Stimulated activated CD8-positive, alpha-beta memory T cell treated with anti-CD3 and anti-CD28 coated beads, Interleukin-7, amount 100 ng/mL, for 48 hours (primary cell): ENCODE results near the gene SIL1.

Source experiments
- DNase-seq, 2 donors: peaks; one replicate each; pipeline ENCODE4 v3.0.0-alpha.2; 2020; ENCODE audit warnings: low read depth in 1 of 2; ENCODE audit errors: extremely low read depth in 1 of 2

SIL1 gene

GRCh38 chr5:138948471-138949222 is 249.5 kb downstream of the SIL1 start:
- no peak for DNase-seq

GRCh38 chr5:138947780-138948179 is 250.4 kb downstream of the SIL1 start:
- DNase-seq: no peak

GRCh38 chr5:138946831-138947560 is 251.2 kb downstream of the SIL1 start:
- DNase-seq: no peak

DNA sequence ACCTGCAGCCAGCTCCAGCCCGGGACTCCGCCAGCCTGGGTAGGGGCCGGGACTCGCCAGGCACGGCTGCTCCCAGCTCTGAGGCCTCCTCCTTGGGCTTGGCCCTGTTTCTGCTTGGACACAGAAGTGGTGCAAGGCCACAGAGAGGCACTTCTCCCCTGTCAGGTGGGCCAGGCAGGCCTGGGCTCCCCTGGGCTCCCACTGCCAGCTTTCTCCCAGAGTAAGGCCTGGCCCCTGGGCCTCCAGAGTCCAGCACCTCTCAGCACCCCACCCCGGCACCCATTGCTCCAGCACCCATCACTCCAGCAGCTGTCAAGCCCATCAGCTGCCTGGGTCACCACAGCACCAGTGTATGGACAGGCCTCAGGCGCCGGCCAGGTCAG is 251.9 kb downstream of the SIL1 start:
- no peak for DNase-seq

DNA sequence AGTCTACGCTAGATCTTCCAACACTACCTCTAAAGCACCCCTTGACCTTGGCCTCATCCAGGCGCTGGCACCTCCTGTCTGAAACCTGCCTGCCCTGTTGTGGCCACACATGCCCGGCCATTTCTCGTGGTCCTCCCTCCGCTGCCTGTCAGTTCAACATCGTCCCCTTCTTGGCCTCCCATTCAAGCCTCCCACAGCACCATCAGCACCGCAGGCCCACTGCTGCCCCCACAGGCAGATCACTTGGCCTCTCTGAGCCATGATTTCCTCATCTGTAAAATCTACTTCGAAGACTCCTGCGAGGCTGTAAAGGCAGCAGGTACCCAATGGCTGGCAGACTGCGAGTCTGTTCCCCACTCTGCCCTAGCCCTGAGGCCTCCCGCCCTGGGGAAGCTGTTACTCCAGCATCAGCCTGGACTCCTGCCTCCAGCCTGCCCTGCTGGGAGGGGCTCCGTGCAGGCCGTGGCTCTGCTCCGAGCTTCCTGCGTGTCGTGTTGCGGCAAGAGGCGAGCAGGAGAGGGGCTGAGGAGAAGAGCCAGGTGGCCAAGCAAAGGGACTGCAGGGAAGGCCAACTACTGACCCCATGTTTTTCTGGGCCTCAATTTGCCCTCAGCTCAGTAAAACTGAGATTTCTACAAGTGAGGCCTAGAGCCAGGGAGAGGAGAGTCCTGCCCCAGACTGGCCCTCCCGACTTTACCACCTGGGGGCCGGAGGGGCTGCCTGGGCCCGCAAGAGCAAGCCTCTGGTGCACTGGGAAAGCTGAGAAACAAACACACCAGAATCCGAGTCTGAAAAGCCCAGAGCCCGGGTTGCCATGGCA is 252.5 kb downstream of the SIL1 start:
- no peak for DNase-seq

DNA sequence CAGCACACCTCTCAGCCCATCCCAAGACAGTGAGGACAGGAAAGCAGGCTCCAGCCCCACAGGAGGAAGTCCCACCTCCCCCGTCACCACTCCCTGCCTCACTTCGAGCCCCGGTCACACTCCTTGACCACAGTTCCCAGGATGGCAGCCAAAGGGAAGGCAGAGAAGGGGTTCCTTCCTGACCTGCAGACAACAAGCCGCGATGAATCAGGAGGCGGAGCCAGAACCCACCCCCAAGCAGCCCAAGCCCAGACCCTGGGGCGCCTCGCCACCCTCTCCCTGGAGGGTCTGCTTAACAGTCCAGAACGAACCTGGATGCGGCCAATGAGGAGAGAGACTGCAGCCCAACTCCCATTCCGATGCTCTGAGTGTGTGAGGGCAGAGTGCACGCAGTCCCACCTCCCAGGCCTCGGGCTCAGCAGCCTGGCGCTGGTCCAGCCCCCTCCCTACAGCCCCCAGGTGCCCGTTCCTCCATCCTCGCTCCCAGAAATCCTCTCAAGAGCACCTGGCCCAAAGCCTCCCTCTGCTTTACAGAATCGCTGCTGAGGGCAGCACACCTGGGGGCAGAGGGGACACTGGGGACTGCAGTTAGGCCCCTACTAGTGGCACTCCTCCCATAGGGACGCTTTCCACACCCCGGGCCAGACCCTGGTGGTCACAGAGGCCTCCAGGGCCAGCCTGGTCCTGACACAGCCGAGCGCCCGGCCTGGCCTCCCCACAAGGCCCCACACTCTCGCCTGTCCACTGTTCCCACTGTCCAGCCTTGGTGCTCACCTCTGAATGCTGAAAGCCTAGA is 253.4 kb downstream of the SIL1 start:
- DNase-seq: no peak

DNA sequence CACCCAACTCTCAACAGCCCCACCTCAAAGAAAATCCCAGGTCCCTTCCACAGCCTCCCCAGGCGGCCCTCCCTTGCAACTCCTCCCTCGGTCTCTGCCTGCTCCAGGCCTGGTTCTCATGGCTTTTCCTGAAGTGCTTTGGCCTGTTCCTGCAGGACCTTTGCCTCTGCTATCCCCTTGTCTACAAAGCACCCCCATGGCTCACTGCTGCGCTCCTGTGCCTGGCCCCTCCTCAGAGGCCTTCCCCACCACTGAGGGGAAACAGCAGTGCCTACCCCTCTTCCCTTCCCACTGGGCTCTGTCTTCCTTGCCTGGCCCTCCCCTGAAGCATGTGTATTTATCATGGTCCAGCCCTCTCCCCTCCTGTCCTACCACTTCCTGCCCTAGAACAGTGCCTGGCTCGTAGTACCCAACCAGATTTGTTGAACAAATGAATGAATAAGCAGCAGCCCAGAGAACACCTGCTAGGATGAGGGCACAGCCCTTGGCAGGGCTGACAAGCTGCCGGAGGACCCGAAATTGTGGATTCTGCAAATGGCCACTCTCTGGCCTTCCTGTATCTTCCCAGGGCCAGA is 254.5 kb downstream of the SIL1 start:
- DNase-seq: no peak

- no peak for DNase-seq
Observed at GRCh38 chr5:138942861-138943260, 255.3 kb downstream of the SIL1 start.

GRCh38 chr5:138942066-138942465 is 256.1 kb downstream of the SIL1 start:
- no peak for DNase-seq

GRCh38 chr5:138938526-138938925 is 259.6 kb downstream of the SIL1 start:
- DNase-seq: no peak

DNA sequence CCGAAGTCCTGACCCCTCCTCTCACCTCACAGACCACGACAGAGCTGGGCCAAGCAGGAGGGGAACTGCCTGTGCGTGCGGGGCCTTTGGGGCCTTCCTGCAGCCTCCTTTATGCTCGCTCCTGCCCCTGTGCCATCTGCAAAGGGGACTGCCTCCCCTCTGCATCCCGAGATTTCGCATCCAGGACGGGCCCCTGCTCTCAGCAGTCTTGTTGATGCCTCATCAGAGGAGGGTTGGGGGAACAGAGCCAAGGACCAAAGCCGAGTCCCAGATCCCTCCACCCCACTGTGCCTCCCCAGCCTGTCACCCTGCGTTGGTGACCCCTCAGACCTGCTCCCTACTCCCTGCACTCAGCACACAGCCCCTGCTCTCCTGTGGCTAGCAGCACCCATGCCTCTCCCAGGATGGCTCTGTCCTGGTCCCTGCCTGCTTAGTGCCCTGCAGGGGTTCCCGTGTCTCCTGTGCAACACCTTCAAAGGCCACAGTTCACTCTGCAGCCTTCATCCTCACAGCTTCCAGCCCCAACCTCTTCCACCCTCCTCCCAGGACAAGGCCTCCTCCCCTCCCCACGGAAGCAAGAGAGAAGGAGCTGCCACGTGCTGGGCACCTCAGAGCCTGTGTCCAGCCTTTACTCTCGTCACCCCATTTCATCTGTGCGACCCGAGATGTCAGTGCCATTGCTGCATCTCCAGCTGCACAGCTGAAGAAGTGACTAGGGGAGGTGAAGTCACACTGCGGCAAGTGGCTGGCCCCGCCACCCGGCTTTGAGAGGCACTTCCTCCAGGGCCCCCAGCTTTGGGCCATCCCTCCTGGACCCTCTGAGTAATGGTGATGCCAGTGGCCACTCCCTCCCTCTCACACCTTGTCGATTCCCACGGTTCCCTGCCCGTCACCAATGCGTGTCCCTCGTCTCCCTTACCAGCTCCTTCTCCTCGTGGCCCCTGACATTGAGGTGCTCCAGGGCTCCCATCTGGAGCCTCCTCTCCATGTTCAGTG is 260.5 kb downstream of the SIL1 start:
- DNase-seq: no peak

- no peak for DNase-seq
Observed at GRCh38 chr5:138936968-138937345, 261.2 kb downstream of the SIL1 start.

DNA sequence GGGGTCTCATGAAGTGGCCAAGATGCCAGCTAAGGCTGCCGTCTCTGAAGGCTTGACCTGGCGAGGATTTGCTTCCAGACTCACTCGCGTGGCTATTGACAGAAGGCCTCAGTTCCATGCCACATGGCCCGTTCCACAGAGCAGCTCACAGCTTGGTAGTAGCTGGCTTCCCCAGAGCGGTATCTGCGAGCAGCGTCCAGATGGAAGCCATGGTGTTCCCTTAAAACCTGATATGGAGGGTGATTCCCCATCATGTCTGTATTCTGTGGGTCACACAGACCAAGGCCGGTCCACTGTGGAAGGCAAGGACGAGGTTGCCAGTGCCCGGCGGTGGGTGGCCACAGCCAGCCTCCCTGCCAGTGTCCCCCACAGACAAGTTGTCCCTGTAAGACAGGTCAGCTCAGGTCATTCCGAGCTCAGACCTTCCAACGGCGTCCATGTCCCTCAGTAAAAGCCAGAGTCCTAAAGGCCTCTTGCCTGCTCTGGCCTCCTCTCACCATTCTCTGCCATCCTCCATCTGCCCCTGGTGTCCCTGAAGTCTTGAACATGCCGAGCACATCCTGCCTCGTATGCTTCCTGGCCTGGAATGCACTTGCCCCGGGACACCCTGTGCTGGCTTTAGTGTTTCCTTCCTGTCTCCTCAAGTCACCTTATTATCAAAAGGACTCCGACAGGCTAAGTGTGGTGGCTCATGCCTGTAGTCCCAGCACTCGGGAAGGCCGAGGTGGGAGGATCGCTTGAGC is 261.8 kb downstream of the SIL1 start:
- DNase-seq: no peak

GRCh38 chr5:138935466-138935865 is 262.7 kb downstream of the SIL1 start:
- no peak for DNase-seq

DNA sequence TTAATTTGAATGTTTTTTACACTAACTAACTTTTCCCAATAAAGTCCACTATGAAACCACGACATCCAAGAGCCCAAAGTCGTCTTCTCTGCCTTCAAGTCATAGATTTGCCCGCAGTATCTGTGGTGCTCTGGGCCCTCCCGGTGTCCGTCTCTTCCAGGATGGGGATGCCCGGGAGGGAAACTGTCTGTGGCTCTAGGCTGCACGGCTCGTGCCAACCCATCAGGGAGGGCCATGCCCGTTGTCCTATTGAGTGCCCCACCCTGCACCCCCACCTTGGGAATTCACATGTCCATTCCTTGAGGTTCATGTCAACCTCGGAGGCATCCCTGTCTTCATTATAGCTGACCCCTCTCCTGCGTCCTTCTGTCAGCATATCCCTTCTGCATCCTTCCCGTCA is 263.2 kb downstream of the SIL1 start:
- no peak for DNase-seq

DNA sequence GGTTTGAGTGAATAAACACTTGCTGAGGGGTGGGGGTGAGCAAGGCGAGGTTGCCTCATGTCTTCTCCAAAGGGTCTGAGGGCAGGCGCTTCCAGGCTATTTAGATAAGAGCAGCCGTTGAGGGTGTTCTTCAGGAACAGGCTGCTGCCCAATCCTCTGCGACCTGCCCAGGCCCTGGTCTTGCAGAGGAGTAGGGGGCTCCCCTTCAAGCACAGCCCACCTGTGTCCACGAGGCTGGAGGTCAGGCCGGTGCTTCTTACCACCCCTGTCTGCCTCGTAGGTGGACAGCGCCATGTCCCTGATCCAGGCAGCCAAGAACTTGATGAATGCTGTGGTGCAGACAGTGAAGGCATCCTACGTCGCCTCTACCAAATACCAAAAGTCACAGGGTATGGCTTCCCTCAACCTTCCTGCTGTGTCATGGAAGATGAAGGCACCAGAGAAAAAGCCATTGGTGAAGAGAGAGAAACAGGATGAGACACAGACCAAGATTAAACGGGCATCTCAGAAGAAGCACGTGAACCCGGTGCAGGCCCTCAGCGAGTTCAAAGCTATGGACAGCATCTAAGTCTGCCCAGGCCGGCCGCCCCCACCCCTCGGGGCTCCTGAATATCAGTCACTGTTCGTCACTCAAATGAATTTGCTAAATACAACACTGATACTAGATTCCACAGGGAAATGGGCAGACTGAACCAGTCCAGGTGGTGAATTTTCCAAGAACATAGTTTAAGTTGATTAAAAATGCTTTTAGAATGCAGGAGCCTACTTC is 264.5 kb downstream of the SIL1 start:
- no peak for DNase-seq

DNA sequence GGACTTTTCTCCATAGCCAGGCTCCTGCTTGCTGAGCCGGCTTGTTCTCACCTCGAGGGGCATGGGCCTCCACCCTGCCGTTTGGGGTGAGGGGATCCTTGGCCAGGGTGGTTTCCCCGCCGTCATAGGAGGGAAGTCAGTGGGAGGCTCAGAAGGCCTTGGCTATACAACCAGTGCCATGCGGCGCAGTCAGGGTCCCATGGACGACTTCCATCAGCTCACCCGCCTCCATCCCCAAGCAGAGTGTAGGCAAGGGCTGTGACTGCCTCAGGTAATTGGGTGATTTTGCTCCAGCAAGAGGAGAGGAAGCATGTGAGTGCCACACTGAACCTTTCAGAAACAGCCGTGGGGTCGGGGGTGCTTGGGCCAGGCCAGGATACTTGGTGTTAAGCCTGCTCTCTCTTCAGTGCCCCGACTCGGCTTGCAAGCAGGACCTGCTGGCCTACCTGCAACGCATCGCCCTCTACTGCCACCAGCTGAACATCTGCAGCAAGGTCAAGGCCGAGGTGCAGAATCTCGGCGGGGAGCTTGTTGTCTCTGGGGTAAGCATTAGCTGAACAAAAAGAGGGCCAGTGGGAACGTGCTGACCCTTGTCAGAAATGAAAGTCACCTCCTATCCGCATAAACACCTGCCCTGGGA is 265.9 kb downstream of the SIL1 start:
- no peak for DNase-seq
